ENCODE data around the gene FOXJ1. TPM values are rescaled to one million over a fixed set of nuclear protein-coding genes. Genes with fewer than 3 reads are reported as not detected.

Gene FOXJ1
- total and polyA plus RNA-seq, 2 of the 13 experiments (the other 11 are each of a cell fraction or from before 2014, with no cell fraction given) = 0.98 to 1.6 TPM

DNA sequence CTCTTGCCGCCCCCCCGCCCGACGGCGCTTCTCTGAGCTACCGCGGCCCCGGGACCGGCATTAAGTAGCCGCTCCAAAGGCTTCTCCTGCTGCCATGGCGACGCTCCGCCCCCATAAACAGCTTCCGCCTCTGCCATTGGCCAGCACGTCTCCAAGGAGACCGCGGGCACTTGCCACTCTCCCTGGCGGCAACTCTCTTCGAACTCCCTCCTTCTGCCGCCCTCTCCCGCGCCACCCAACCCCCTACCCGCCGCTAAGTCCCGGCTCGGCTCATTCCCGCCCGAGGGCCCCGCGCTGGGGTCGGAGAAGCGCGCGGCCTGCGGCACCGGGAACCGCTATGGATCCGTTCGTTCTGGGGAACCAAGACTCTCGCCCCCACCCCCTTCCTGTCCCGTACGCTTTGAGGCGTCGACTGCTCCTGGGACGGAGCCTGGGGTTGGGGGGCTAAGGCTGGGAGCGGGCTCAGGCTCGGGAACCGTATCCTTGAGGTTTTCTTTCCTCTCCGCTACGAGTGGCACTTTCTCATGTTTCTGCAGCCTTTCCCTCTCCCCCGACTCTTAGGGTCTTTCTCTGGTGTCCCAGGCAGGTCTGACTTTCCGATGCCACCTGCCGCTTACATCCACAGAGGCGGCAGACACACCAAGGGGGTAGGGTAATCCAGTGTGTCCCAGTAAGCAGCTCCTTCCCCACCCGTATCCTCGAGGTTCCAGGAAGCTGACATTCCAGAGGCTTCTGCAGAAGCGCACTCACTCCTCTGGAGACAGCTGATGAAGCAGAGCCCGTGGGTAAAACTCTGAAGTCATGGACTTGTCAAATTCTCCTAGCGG is at the start of gene FOXJ1 (continued):
- TF ChIP-seq RARA (CRISPR knock-in tag; IDR thresholded peaks at IDR 0.05) (0 out of 2 replicates have a peak, but pooled peaks have one; percentile 8), FLYWCH1 (CRISPR knock-in tag; IDR thresholded peaks at IDR 0.05) (no peak), REL (CRISPR knock-in tag; conservative IDR thresholded peaks at IDR 0.05) (no peak), ZNF605 (CRISPR knock-in tag; IDR thresholded peaks at IDR 0.05) (peak; percentile 84), HNRNPK (IDR thresholded peaks at IDR 0.05; ENCODE audit: low read depth, low read length, poor library complexity, severe bottlenecking) (peak; percentile 54), SRSF4 (IDR thresholded peaks at IDR 0.05; ENCODE audit: low read depth, low read length, poor library complexity, severe bottlenecking) (no peak), MXD4 (CRISPR knock-in tag; IDR thresholded peaks at IDR 0.05) (peak; percentile 27; the same call in 1 of the 2 replicates), ZSCAN21 (CRISPR knock-in tag; IDR thresholded peaks at IDR 0.05; ENCODE audit: borderline replicate concordance) (no peak; the same call in 1 of the 2 replicates), ZNF598 (CRISPR knock-in tag; IDR thresholded peaks at IDR 0.05; ENCODE audit: borderline replicate concordance) (peak; percentile 73; the same call in 1 of the 2 replicates), XRCC5 (optimal IDR thresholded peaks at IDR 0.05; ENCODE audit: low read length) (peak; percentile 75), HIVEP1 (CRISPR knock-in tag; IDR thresholded peaks at IDR 0.05) (peak; percentile 82; the same call in 1 of the 2 replicates), RFX3 (CRISPR knock-in tag; IDR thresholded peaks at IDR 0.05) (peak; percentile 100), KLF15 (CRISPR knock-in tag; IDR thresholded peaks at IDR 0.05; ENCODE audit: borderline replicate concordance) (0 out of 2 replicates have a peak, but pooled peaks have one; percentile 14), SALL2 (CRISPR knock-in tag; IDR thresholded peaks at IDR 0.05) (no peak), POLR2AphosphoS5 (IDR thresholded peaks at IDR 0.05; ENCODE audit: low read depth, low read length) (no peak), SP2 (CRISPR knock-in tag; IDR thresholded peaks at IDR 0.05) (peak; percentile 69)
- TF ChIP-seq, protein P1, sequence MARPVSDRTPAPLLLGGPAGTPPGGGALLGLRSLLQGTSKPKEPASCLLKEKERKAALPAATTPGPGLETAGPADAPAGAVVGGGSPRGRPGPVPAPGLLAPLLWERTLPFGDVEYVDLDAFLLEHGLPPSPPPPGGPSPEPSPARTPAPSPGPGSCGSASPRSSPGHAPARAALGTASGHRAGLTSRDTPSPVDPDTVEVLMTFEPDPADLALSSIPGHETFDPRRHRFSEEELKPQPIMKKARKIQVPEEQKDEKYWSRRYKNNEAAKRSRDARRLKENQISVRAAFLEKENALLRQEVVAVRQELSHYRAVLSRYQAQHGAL (CRISPR knock-in tag; IDR thresholded peaks at IDR 0.05; ENCODE audit: not compliant biosample characterization) = peak; percentile 20
- TF ChIP-seq, protein P2, sequence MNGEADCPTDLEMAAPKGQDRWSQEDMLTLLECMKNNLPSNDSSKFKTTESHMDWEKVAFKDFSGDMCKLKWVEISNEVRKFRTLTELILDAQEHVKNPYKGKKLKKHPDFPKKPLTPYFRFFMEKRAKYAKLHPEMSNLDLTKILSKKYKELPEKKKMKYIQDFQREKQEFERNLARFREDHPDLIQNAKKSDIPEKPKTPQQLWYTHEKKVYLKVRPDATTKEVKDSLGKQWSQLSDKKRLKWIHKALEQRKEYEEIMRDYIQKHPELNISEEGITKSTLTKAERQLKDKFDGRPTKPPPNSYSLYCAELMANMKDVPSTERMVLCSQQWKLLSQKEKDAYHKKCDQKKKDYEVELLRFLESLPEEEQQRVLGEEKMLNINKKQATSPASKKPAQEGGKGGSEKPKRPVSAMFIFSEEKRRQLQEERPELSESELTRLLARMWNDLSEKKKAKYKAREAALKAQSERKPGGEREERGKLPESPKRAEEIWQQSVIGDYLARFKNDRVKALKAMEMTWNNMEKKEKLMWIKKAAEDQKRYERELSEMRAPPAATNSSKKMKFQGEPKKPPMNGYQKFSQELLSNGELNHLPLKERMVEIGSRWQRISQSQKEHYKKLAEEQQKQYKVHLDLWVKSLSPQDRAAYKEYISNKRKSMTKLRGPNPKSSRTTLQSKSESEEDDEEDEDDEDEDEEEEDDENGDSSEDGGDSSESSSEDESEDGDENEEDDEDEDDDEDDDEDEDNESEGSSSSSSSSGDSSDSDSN (CRISPR knock-in tag; IDR thresholded peaks at IDR 0.05) = peak; percentile 79; the same call in 1 of the 2 replicates
- TF ChIP-seq, protein P3, sequence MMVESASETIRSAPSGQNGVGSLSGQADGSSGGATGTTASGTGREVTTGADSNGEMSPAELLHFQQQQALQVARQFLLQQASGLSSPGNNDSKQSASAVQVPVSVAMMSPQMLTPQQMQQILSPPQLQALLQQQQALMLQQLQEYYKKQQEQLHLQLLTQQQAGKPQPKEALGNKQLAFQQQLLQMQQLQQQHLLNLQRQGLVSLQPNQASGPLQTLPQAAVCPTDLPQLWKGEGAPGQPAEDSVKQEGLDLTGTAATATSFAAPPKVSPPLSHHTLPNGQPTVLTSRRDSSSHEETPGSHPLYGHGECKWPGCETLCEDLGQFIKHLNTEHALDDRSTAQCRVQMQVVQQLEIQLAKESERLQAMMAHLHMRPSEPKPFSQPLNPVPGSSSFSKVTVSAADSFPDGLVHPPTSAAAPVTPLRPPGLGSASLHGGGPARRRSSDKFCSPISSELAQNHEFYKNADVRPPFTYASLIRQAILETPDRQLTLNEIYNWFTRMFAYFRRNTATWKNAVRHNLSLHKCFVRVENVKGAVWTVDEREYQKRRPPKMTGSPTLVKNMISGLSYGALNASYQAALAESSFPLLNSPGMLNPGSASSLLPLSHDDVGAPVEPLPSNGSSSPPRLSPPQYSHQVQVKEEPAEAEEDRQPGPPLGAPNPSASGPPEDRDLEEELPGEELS (CRISPR knock-in tag; IDR thresholded peaks at IDR 0.05) = peak; percentile 47; the same call in 1 of the 2 replicates
- TF ChIP-seq, protein P4, sequence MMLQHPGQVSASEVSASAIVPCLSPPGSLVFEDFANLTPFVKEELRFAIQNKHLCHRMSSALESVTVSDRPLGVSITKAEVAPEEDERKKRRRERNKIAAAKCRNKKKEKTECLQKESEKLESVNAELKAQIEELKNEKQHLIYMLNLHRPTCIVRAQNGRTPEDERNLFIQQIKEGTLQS (CRISPR knock-in tag; IDR thresholded peaks at IDR 0.05) = no peak
- TF ChIP-seq, protein P5, sequence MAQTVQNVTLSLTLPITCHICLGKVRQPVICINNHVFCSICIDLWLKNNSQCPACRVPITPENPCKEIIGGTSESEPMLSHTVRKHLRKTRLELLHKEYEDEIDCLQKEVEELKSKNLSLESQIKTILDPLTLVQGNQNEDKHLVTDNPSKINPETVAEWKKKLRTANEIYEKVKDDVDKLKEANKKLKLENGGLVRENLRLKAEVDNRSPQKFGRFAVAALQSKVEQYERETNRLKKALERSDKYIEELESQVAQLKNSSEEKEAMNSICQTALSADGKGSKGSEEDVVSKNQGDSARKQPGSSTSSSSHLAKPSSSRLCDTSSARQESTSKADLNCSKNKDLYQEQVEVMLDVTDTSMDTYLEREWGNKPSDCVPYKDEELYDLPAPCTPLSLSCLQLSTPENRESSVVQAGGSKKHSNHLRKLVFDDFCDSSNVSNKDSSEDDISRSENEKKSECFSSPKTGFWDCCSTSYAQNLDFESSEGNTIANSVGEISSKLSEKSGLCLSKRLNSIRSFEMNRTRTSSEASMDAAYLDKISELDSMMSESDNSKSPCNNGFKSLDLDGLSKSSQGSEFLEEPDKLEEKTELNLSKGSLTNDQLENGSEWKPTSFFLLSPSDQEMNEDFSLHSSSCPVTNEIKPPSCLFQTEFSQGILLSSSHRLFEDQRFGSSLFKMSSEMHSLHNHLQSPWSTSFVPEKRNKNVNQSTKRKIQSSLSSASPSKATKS (CRISPR knock-in tag; IDR thresholded peaks at IDR 0.05) = 0 out of 2 replicates have a peak, but pooled peaks have one; percentile 33
